ENCODE results near the gene ANKFY1. TPM values are rescaled to one million over a fixed set of nuclear protein-coding genes. Genes with fewer than 3 reads are reported as not detected.
A peak's percentile ranks its signal among the peaks of the same experiment; 100 is the strongest.

ANKFY1 gene
- total RNA-seq, 5 donors from 2014 or later (not counting 1 experiment from before 2014, with no cell fraction given): 58.0 to 69.6 (median 67.0) TPM

DNA sequence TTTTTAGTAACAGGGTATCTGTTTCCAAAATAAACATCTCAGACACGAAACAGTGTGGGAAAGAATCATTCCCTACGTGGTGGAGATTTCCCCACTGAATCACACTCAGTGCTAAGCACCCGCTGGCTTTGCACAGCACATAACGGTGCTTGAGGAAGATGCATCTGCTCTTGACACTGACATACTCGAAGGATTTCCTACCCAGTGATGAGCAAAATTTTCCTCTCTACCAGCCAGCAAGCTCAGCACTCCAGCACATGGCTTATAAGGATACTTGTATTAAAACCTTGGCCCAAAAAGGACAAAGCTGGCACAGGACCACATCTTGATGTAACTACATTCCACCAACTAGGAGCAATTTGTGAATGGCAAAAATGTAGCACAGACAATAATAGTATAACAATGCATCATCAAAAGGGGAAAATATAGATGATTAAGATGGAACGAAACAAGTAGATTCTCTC, 59.0 kb downstream of the ANKFY1 start:
- POLR2A ChIA-PET: no interaction called here
- DNase-seq (no peak), ATAC-seq (replicated peaks in 1 of 4) (no peak)
- no peaks in the 10 kb centered on the region for H3K27me3 Mint-ChIP-seq
- H3K4me3 Mint-ChIP-seq: no peak overlapping the region
- Histone ChIP-seq H3K27ac (ENCODE audit: low read length) (no peak overlapping the region), H3K9me3 (no peaks in the 10 kb centered on the region), H3K4me3 (ENCODE audit: control insufficient read depth in 1 of 2, extremely low read depth in 1 of 2, low read length in 1 of 2) (no peak overlapping the region), H3K36me3 (ENCODE audit: control insufficient read depth in 2 of 2, extremely low read depth in 1 of 2, insufficient read depth in 1 of 2, low read length in 1 of 2) (peaks cover 12 to 65% of the 10 kb centered on the region in 2 donors), H3K27me3 (replicated peaks in 1 of 2; ENCODE audit: control insufficient read depth in 2 of 2, extremely low read depth in 1 of 2, insufficient read depth in 2 of 2, low read length in 1 of 2) (no peaks in the 10 kb centered on the region), H3K4me1 (ENCODE audit: control insufficient read depth in 1 of 2, extremely low read depth in 1 of 2, insufficient read depth in 2 of 2, low read length in 2 of 2) (peaks cover 0 to 7% of the 10 kb centered on the region in 2 experiments)
- H3K9me3 Mint-ChIP-seq: no peaks in the 10 kb centered on the region
- 37% methylated on average over 3 of the region's 6 CpGs for WGBS (ENCODE audit: insufficient coverage)
- peaks cover 6 to 8% (median 7%) of the 10 kb centered on the region in 3 donors for H3K4me1 Mint-ChIP-seq
- H3K36me3 Mint-ChIP-seq: peaks cover 54% of the 10 kb centered on the region
- H3K27ac Mint-ChIP-seq: no peak overlapping the region
- CTCF ChIA-PET: no interaction called here

DNA sequence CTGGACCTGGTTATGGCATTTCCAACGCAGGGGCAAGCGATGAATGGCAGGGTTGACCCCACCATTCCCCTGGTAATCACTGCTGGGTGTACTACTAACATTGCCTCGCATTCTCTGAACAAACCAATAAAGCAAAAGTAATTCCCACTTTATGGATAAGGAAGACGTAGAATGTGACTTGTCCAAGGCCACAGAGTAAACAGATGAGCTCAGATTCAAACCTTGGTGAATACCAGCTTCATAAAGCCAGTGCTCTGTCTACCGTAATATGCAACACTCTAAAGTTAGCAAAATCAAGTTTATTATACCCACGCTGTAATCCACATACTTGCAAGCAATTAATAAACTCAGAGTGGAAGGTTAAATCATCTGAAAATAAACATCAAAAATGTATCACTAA, 59.6 kb downstream of the ANKFY1 start:
- DNase-seq (no peak), ATAC-seq (replicated peaks in 1 of 4) (no peak)
- POLR2A ChIA-PET: no interaction called here
- H3K4me1 Mint-ChIP-seq: peaks cover 6 to 9% (median 7%) of the 10 kb centered on the region in 3 donors
- H3K36me3 Mint-ChIP-seq: peaks cover 51% of the 10 kb centered on the region
- Histone ChIP-seq H3K36me3 (ENCODE audit: control insufficient read depth in 2 of 2, extremely low read depth in 1 of 2, insufficient read depth in 1 of 2, low read length in 1 of 2) (peaks cover 12 to 65% of the 10 kb centered on the region in 2 donors), H3K27me3 (replicated peaks in 1 of 2; ENCODE audit: control insufficient read depth in 2 of 2, extremely low read depth in 1 of 2, insufficient read depth in 2 of 2, low read length in 1 of 2) (no peaks in the 10 kb centered on the region), H3K4me3 (ENCODE audit: control insufficient read depth in 1 of 2, extremely low read depth in 1 of 2, low read length in 1 of 2) (no peak overlapping the region), H3K27ac (ENCODE audit: low read length) (no peak overlapping the region), H3K4me1 (ENCODE audit: control insufficient read depth in 1 of 2, extremely low read depth in 1 of 2, insufficient read depth in 2 of 2, low read length in 2 of 2) (peaks cover 0 to 7% of the 10 kb centered on the region in 2 experiments), H3K9me3 (no peaks in the 10 kb centered on the region)
- 100% methylated on average over 2 of the region's 6 CpGs for WGBS (ENCODE audit: insufficient coverage)
- CTCF ChIA-PET: no interaction called here
- H3K9me3 Mint-ChIP-seq: no peaks in the 10 kb centered on the region
- H3K27me3 Mint-ChIP-seq: no peaks in the 10 kb centered on the region
- peak overlapping the region in 1 of 2 donors; percentile 73 for H3K27ac Mint-ChIP-seq
- no peak overlapping the region for H3K4me3 Mint-ChIP-seq

DNA sequence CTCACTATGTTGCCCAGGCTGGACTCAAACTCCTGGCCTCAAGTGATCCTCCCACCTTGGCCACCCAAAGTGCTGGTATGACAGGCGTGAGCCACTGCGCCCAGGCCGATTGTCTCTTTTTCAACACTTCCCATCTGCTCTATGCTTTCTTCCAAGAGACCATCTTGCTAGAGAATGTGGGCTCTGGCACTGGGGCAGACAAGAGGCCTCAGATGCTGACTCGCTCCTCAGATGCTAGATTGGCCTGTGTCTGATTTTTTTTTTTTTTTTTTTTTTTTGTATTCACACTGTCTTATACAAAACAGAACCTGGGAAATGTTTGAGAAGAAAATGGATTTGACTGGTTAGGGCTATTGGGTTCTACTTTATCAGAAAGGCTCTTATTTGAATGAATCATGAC, 62.6 kb downstream of the ANKFY1 start:
- Mint-ChIP-seq H3K27ac (no peak overlapping the region), H3K36me3 (peaks cover 38% of the 10 kb centered on the region), H3K4me1 (peaks cover 0 to 2% (median 0%) of the 10 kb centered on the region in 3 donors), H3K27me3 (no peaks in the 10 kb centered on the region), H3K4me3 (no peak overlapping the region), H3K9me3 (no peaks in the 10 kb centered on the region)
- Histone ChIP-seq H3K36me3 (ENCODE audit: control insufficient read depth in 2 of 2, extremely low read depth in 1 of 2, insufficient read depth in 1 of 2, low read length in 1 of 2) (peaks cover 10 to 51% of the 10 kb centered on the region in 2 donors), H3K4me1 (ENCODE audit: control insufficient read depth in 1 of 2, extremely low read depth in 1 of 2, insufficient read depth in 2 of 2, low read length in 2 of 2) (no peaks in the 10 kb centered on the region), H3K27me3 (replicated peaks in 1 of 2; ENCODE audit: control insufficient read depth in 2 of 2, extremely low read depth in 1 of 2, insufficient read depth in 2 of 2, low read length in 1 of 2) (no peaks in the 10 kb centered on the region), H3K27ac (ENCODE audit: low read length) (no peak overlapping the region), H3K9me3 (no peaks in the 10 kb centered on the region), H3K4me3 (ENCODE audit: control insufficient read depth in 1 of 2, extremely low read depth in 1 of 2, low read length in 1 of 2) (no peak overlapping the region)
- ATAC-seq (replicated peaks in 1 of 4) (no peak), DNase-seq (no peak)
- CTCF ChIA-PET: interaction anchor here in 1 of 2 donors (0.5 to 0.6 kb wide), 2 partner anchors 210 to 363 kb away, joined by 3 read pairs; no protein-coding TSS in a partner anchor
- POLR2A ChIA-PET: no interaction called here
- 100% methylated on average over 2 of the region's 4 CpGs for WGBS (ENCODE audit: insufficient coverage)

DNA sequence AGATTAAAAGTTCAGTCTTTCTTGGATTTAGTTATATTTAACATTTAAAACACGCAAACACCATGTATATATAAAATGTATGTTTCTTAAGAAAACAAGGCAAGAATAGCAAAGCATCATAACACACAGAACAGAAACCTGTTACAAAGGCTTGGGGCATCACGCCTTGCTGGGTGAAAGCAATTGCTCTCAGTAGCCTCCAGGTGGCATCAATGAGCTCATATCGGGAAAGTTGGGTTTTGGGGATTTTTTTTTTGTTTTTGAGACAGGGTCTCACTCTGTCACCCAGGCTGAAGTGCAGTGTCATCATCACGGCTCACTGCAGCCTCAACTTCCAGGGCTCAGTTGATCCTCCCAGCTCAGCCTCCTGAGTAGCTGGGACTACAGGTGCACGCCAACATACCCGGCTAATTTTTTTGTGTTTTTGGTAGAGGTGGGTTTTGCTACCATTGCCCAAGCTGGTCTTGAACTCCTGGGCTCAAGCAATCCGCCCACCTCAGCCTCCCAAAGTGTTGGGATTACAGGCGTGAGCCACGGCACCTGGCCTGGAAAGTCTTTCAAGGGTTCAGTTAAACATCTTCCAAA, 63.9 kb downstream of the ANKFY1 start:
- CTCF ChIA-PET: interaction anchor here (0.6 to 2.0 kb wide), 27 partner anchors 9 to 564 kb away, joined by 3 to 20 read pairs (median 5); partner anchors contain the start of genes ANKFY1 (in 1 of the 2), CYB5D2 (in 1 of the 2), SHPK (in 1 of the 2) and UBE2G1 (in 1 of the 2)
- peaks cover 10 to 49% of the 10 kb centered on the region in 2 donors for H3K36me3 ChIP-seq (ENCODE audit: control insufficient read depth in 2 of 2, extremely low read depth in 1 of 2, insufficient read depth in 1 of 2, low read length in 1 of 2)
- WGBS (ENCODE audit: insufficient coverage): 27% methylated on average over 1 of the region's 9 CpGs
- H3K36me3 Mint-ChIP-seq: peaks cover 42% of the 10 kb centered on the region
- H3K27me3 Mint-ChIP-seq: no peaks in the 10 kb centered on the region
- POLR2A ChIA-PET: interaction anchor here (0.6 to 0.7 kb wide), 4 partner anchors 57 to 564 kb away, joined by 3 to 8 read pairs (median 4); partner anchors contain the start of gene SHPK (in 1 of the 2)
- no peak overlapping the region for H3K27ac ChIP-seq (ENCODE audit: low read length)
- no peaks in the 10 kb centered on the region for H3K9me3 ChIP-seq
- peaks cover 0 to 2% (median 0%) of the 10 kb centered on the region in 3 donors for H3K4me1 Mint-ChIP-seq
- H3K9me3 Mint-ChIP-seq: no peaks in the 10 kb centered on the region
- no peak overlapping the region for H3K4me3 Mint-ChIP-seq
- H3K4me1 ChIP-seq (ENCODE audit: control insufficient read depth in 1 of 2, extremely low read depth in 1 of 2, insufficient read depth in 2 of 2, low read length in 2 of 2): no peaks in the 10 kb centered on the region
- ATAC-seq (replicated peaks in 1 of 4): peak in 3 of 4 experiments; percentile 35 to 57 (median 46)
- H3K27me3 ChIP-seq (replicated peaks in 1 of 2; ENCODE audit: control insufficient read depth in 2 of 2, extremely low read depth in 1 of 2, insufficient read depth in 2 of 2, low read length in 1 of 2): no peaks in the 10 kb centered on the region
- H3K4me3 ChIP-seq (ENCODE audit: control insufficient read depth in 1 of 2, extremely low read depth in 1 of 2, low read length in 1 of 2): no peak overlapping the region
- DNase-seq: peak in 17 of 35 experiments; percentile 9 to 71 (median 22)
- H3K27ac Mint-ChIP-seq: no peak overlapping the region

DNA sequence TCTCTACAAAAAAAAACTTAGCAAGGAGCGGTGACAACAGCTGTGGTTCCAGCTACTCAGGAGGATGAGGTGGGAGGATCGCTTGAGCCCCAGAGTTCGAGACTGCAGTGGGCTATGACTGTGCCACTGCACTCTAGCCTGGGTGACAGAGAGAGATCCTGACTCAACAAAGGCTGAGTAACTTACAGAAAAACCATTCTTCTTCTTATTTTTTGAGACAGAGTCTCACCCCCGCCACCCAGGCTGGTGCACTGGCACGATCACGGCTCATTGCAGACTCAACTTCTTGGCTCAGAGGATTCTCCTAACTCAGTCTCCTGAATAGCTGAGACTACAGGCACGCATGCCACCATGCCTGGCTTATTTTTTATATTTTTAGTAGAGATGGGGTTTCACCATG, 64.8 kb downstream of the ANKFY1 start:
- Mint-ChIP-seq H3K27me3 (no peaks in the 10 kb centered on the region), H3K4me3 (no peak overlapping the region), H3K36me3 (peaks cover 39% of the 10 kb centered on the region), H3K27ac (no peak overlapping the region), H3K9me3 (no peaks in the 10 kb centered on the region), H3K4me1 (peaks cover 0 to 2% (median 0%) of the 10 kb centered on the region in 3 donors)
- Histone ChIP-seq H3K27ac (ENCODE audit: low read length) (no peak overlapping the region), H3K9me3 (no peaks in the 10 kb centered on the region), H3K4me3 (ENCODE audit: control insufficient read depth in 1 of 2, extremely low read depth in 1 of 2, low read length in 1 of 2) (no peak overlapping the region), H3K4me1 (ENCODE audit: control insufficient read depth in 1 of 2, extremely low read depth in 1 of 2, insufficient read depth in 2 of 2, low read length in 2 of 2) (no peaks in the 10 kb centered on the region), H3K27me3 (replicated peaks in 1 of 2; ENCODE audit: control insufficient read depth in 2 of 2, extremely low read depth in 1 of 2, insufficient read depth in 2 of 2, low read length in 1 of 2) (no peaks in the 10 kb centered on the region), H3K36me3 (ENCODE audit: control insufficient read depth in 2 of 2, extremely low read depth in 1 of 2, insufficient read depth in 1 of 2, low read length in 1 of 2) (peaks cover 13 to 49% of the 10 kb centered on the region in 2 donors)
- no peak for ATAC-seq (replicated peaks in 1 of 4)
- WGBS (ENCODE audit: insufficient coverage): 50% methylated on average over 2 of the region's 7 CpGs
- no peak for DNase-seq
- POLR2A ChIA-PET: no interaction called here
- CTCF ChIA-PET: interaction anchor here in 1 of 2 donors (2.0 kb wide), 1 partner anchor 12 kb away, joined by 7 read pairs; no protein-coding TSS in a partner anchor

DNA sequence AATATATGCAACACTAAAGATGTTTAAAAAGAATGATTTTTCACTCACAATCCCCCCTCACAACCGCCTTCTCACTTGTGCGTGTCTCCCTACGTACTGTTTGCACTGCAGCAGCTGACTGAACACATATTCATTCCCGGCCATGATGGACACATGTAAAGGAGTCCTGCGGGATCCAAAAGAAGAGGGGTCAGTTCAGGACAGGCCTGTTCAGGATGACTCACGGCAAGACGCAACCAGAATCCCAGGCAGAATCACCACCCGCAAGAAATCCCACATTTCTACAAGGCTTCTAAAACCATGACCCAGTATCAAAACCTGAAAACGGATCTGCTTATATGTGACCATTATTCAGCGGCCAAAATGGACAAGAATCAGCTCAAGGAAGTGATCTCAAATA, 68.5 kb downstream of the ANKFY1 start:
- WGBS (ENCODE audit: insufficient coverage): 98% methylated on average over 10 of the region's 10 CpGs
- peaks cover 12 to 42% of the 10 kb centered on the region in 2 donors for H3K36me3 ChIP-seq (ENCODE audit: control insufficient read depth in 2 of 2, extremely low read depth in 1 of 2, insufficient read depth in 1 of 2, low read length in 1 of 2)
- no peak for DNase-seq

More for the DNA sequence above, 68.5 kb downstream of the ANKFY1 start:
- H3K36me3 Mint-ChIP-seq: peaks cover 32% of the 10 kb centered on the region
- CTCF ChIA-PET: no interaction called here
- Histone ChIP-seq H3K4me1 (ENCODE audit: control insufficient read depth in 1 of 2, extremely low read depth in 1 of 2, insufficient read depth in 2 of 2, low read length in 2 of 2) (no peaks in the 10 kb centered on the region), H3K9me3 (no peaks in the 10 kb centered on the region), H3K27ac (ENCODE audit: low read length) (no peak overlapping the region), H3K27me3 (replicated peaks in 1 of 2; ENCODE audit: control insufficient read depth in 2 of 2, extremely low read depth in 1 of 2, insufficient read depth in 2 of 2, low read length in 1 of 2) (no peaks in the 10 kb centered on the region), H3K4me3 (ENCODE audit: control insufficient read depth in 1 of 2, extremely low read depth in 1 of 2, low read length in 1 of 2) (no peak overlapping the region)
- no peaks in the 10 kb centered on the region for H3K27me3 Mint-ChIP-seq
- H3K4me1 Mint-ChIP-seq: peaks cover 0 to 2% (median 0%) of the 10 kb centered on the region in 3 donors
- no peaks in the 10 kb centered on the region for H3K9me3 Mint-ChIP-seq
- POLR2A ChIA-PET: no interaction called here
- no peak overlapping the region for H3K4me3 Mint-ChIP-seq
- ATAC-seq (replicated peaks in 1 of 4): no peak
- no peak overlapping the region for H3K27ac Mint-ChIP-seq
